HG03457 (cell line): ENCODE measurements around the gene LCE2B.

Source experiments
- ATAC-seq: cut with Tn5 transposase; IDR thresholded peaks from one replicate; pipeline ENCODE4 v1.9.1; 2021; ENCODE audit warnings: moderate number of reproducible peaks; ENCODE audit not compliant: unreplicated experiment

LCE2B gene

DNA sequence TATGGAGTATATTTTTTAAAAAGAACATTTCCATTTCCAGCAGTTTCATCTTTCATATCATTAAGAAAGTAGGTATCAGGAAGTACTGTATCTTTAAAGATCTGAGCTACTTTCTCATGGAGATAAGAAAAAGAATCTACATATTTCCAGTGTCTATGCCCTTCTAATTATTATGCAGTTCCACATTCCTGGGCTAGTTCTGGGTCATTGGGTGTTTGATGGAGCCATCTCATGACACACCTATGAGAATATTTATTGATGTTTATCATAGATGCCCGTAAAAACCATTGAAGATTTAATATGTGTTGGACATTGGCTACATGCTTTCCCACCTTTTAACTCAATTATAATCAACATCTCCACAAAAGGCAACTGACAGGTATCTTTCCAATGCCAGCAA is 43.1 kb downstream of the LCE2B start:
- no peak for ATAC-seq

DNA sequence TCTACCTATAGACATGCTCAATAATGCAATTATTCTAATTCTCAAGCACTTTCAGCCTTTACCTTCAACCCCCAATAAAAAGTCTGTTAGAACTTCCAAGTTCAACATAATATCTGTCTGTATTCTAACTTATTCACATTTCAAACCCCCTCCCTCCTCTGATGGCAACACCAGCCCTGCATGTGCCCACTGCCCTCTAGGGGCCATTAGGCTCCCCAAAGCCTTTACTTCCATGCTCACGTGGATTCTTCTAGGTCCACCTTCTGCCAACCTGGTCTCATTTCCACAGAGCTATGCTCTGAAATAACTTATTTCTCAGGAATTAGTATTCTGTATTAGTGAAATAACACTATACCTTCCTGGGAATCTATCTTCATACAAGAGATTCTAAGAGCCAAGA is 49.7 kb downstream of the LCE2B start:
- no peak for ATAC-seq
